Thyroid gland (tissue), 4 donors: ENCODE measurements around the gene KCNMA1.

Source experiments
- POLR2A ChIP-seq, 2 donors: fragments of 450-650 bp; IDR thresholded peaks; one replicate each; pipeline ENCODE4 v1.6.1; 2017; ENCODE audit warnings: antibody characterized with exemption in 2 of 2, mild to moderate bottlenecking in 2 of 2, moderate library complexity in 1 of 2
- TF ChIP-seq, protein P1 (sequence below), 6 experiments: fragments of 200-600 bp in 3 of 6; fragments of 450-650 bp in 3 of 6; sonication (generic) in 3 of 6; IDR thresholded peaks; one replicate each; pipeline ENCODE4 v1.5.1; 2016 to 2019; ENCODE audit warnings: antibody characterized with exemption in 6 of 6, mild to moderate bottlenecking in 2 of 6, inconsistent platforms in 1 of 6, moderate library complexity in 1 of 6

GRCh38 chr10:76959111-76959510 lies 678.5 kb downstream of the KCNMA1 start:
- TF ChIP-seq, protein P1, sequence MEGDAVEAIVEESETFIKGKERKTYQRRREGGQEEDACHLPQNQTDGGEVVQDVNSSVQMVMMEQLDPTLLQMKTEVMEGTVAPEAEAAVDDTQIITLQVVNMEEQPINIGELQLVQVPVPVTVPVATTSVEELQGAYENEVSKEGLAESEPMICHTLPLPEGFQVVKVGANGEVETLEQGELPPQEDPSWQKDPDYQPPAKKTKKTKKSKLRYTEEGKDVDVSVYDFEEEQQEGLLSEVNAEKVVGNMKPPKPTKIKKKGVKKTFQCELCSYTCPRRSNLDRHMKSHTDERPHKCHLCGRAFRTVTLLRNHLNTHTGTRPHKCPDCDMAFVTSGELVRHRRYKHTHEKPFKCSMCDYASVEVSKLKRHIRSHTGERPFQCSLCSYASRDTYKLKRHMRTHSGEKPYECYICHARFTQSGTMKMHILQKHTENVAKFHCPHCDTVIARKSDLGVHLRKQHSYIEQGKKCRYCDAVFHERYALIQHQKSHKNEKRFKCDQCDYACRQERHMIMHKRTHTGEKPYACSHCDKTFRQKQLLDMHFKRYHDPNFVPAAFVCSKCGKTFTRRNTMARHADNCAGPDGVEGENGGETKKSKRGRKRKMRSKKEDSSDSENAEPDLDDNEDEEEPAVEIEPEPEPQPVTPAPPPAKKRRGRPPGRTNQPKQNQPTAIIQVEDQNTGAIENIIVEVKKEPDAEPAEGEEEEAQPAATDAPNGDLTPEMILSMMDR (IDR thresholded peaks at IDR 0.05), result no peak
- no peak for TF ChIP-seq POLR2A (IDR thresholded peaks at IDR 0.05)
